ENCODE measurements around the gene MPZL1. TPM values are rescaled to one million over a fixed set of nuclear protein-coding genes. Genes with fewer than 3 reads are reported as not detected.
"Not testable (repeated sequence)": the region's sequence is repeated elsewhere in the genome, so short reads cannot be mapped to it uniquely, and the experiment has no call there.

MPZL1 gene
- polyA plus RNA-seq, 3 donors = 16.1 to 74.1 (median 46.4) TPM

- 1% methylated on average over 46 to 50 of the region's 50 CpGs for WGBS, 3 donors
- peak overlapping the region; percentile 53 for H3K27ac ChIP-seq (ENCODE audit: low read depth, low read length)
These were observed 7.2 kb upstream of the MPZL1 start for GRCh38 chr1:167714439-167715156.

GRCh38 chr1:167715157-167715999 lies 6.4 kb upstream of the MPZL1 start:
- no peak overlapping the region for H3K27ac ChIP-seq (ENCODE audit: low read depth, low read length)
- WGBS, 3 donors = 0% methylated on average over 26 of the region's 26 CpGs

- H3K27ac ChIP-seq (ENCODE audit: low read depth, low read length) = no peak overlapping the region
- WGBS, 3 donors = 1 to 4% (median 2%) methylated on average over 4 of the region's 4 CpGs
These were observed 5.8 kb upstream of the MPZL1 start for GRCh38 chr1:167716000-167716271.

- H3K27ac ChIP-seq (ENCODE audit: low read depth, low read length) = no peak overlapping the region
- WGBS, 3 donors = 78 to 87% (median 82%) methylated on average over 3 of the region's 3 CpGs
These were observed 4.4 kb upstream of the MPZL1 start for GRCh38 chr1:167717351-167717750.

GRCh38 chr1:167718914-167719691 lies 2.7 kb upstream of the MPZL1 start:
- WGBS, 3 donors = 74 to 89% (median 79%) methylated on average over 7 of the region's 7 CpGs
- no peak overlapping the region for H3K27ac ChIP-seq (ENCODE audit: low read depth, low read length)

GRCh38 chr1:167719715-167720421 lies 1.9 kb upstream of the MPZL1 start:
- WGBS, 3 donors = 87 to 90% (median 88%) methylated on average over 25 of the region's 25 CpGs
- H3K27ac ChIP-seq (ENCODE audit: low read depth, low read length) = not testable (repeated sequence)

- H3K27ac ChIP-seq (ENCODE audit: low read depth, low read length) = no peak overlapping the region
- 8 to 14% (median 10%) methylated on average over 13 of the region's 13 CpGs for WGBS, 3 donors
These were observed 691 bp upstream of the MPZL1 start for GRCh38 chr1:167720965-167721616.

- peak overlapping the region; percentile 70 for H3K27ac ChIP-seq (ENCODE audit: low read depth, low read length)
- WGBS, 3 donors = 0 to 1% (median 0%) methylated on average over 47 to 52 of the region's 52 CpGs
These were observed 529 bp downstream of the MPZL1 start for GRCh38 chr1:167722152-167722869.

GRCh38 chr1:167722870-167723251 lies 1.1 kb downstream of the MPZL1 start:
- WGBS, 3 donors = 5 to 14% (median 12%) methylated on average over 4 of the region's 4 CpGs
- H3K27ac ChIP-seq (ENCODE audit: low read depth, low read length) = no peak overlapping the region

- WGBS, 3 donors = 76 to 83% (median 81%) methylated on average over 2 of the region's 2 CpGs
- H3K27ac ChIP-seq (ENCODE audit: low read depth, low read length) = no peak overlapping the region
These were observed 2.0 kb downstream of the MPZL1 start for GRCh38 chr1:167723707-167724323.

GRCh38 chr1:167726008-167726407 lies 4.2 kb downstream of the MPZL1 start:
- H3K27ac ChIP-seq (ENCODE audit: low read depth, low read length) = no peak overlapping the region
- WGBS, 3 donors = 56 to 79% (median 63%) methylated on average over 1 of the region's 1 CpG

- H3K27ac ChIP-seq (ENCODE audit: low read depth, low read length) = no peak overlapping the region
- 87 to 97% (median 89%) methylated on average over 8 of the region's 8 CpGs for WGBS, 3 donors
These were observed 7.1 kb downstream of the MPZL1 start for GRCh38 chr1:167728818-167729410.

GRCh38 chr1:167734227-167734626 lies 12.4 kb downstream of the MPZL1 start:
- WGBS, 3 donors = 91 to 96% (median 93%) methylated on average over 4 of the region's 4 CpGs
- no peak overlapping the region for H3K27ac ChIP-seq (ENCODE audit: low read depth, low read length)

- H3K27ac ChIP-seq (ENCODE audit: low read depth, low read length) = no peak overlapping the region
- WGBS, 3 donors = 88 to 93% (median 91%) methylated on average over 1 of the region's 1 CpG
These were observed 13.1 kb downstream of the MPZL1 start for GRCh38 chr1:167734841-167735240.

GRCh38 chr1:167737169-167737568 lies 15.4 kb downstream of the MPZL1 start:
- WGBS, 3 donors = 58 to 85% (median 67%) methylated on average over 4 of the region's 4 CpGs
- no peak overlapping the region for H3K27ac ChIP-seq (ENCODE audit: low read depth, low read length)

- H3K27ac ChIP-seq (ENCODE audit: low read depth, low read length) = no peak overlapping the region
- whole genome bisulfite sequencing, 3 donors = 87 to 99% (median 98%) methylated on average over 8 of the region's 8 CpGs
These were observed 16.4 kb downstream of the MPZL1 start for GRCh38 chr1:167738158-167738557.

GRCh38 chr1:167739752-167740151 lies 18.0 kb downstream of the MPZL1 start:
- H3K27ac ChIP-seq (ENCODE audit: low read depth, low read length) = no peak overlapping the region

More at GRCh38 chr1:167739752-167740151, 18.0 kb downstream of the MPZL1 start:
- 40 to 66% (median 62%) methylated on average over 3 of the region's 3 CpGs for WGBS, 3 donors

All from adipose tissue (tissue), 3 donors.